ENCODE results near the gene PALLD.

The PALLD gene

GRCh38 chr4:168955674-168956073, 458.8 kb downstream of the PALLD start:
- H3K4me3 ChIP-seq (ENCODE audit: low read depth, low read length): no peak overlapping the region
- TF ChIP-seq MAX (IDR thresholded peaks at IDR 0.05; ENCODE audit: low read depth, low read length) (no peak), MYC (IDR thresholded peaks at IDR 0.05; ENCODE audit: low read depth, low read length) (no peak), POLR2A (IDR thresholded peaks at IDR 0.05; ENCODE audit: extremely low read depth, insufficient read length) (no peak), CTCF (IDR thresholded peaks at IDR 0.05; ENCODE audit: low read depth, low read length) (no peak)
- no peak for DNase-seq (ENCODE audit: low read depth)

- no peak for DNase-seq (ENCODE audit: low read depth)
- H3K4me3 ChIP-seq (ENCODE audit: low read depth, low read length): no peak overlapping the region
- TF ChIP-seq MAX (IDR thresholded peaks at IDR 0.05; ENCODE audit: low read depth, low read length) (no peak), POLR2A (IDR thresholded peaks at IDR 0.05; ENCODE audit: extremely low read depth, insufficient read length) (no peak), CTCF (IDR thresholded peaks at IDR 0.05; ENCODE audit: low read depth, low read length) (no peak), MYC (IDR thresholded peaks at IDR 0.05; ENCODE audit: low read depth, low read length) (no peak)
Measured at GRCh38 chr4:168960716-168961115, 463.9 kb downstream of the PALLD start.

- TF ChIP-seq POLR2A (IDR thresholded peaks at IDR 0.05; ENCODE audit: extremely low read depth, insufficient read length) (no peak), CTCF (IDR thresholded peaks at IDR 0.05; ENCODE audit: low read depth, low read length) (no peak), MAX (IDR thresholded peaks at IDR 0.05; ENCODE audit: low read depth, low read length) (no peak), MYC (IDR thresholded peaks at IDR 0.05; ENCODE audit: low read depth, low read length) (no peak)
- no peak for DNase-seq (ENCODE audit: low read depth)
- H3K4me3 ChIP-seq (ENCODE audit: low read depth, low read length): no peak overlapping the region
Measured at GRCh38 chr4:168972596-168972995, 475.7 kb downstream of the PALLD start.
